PC-9 (cell line): Measurements from ENCODE around the gene GMNC.

Experiments
- CTCF ChIP-seq: fragments of 200-600 bp; sonication (generic); conservative IDR thresholded peaks from 2 replicates; pipeline ENCODE4 v1.6.1; 2017; ENCODE audit warnings: mixed run types, antibody characterized with exemption, mild to moderate bottlenecking, moderate library complexity
- EZH2 ChIP-seq: fragments of 200-600 bp; sonication (generic); IDR thresholded peaks from 2 replicates; pipeline ENCODE4 v1.8.0; 2017; ENCODE audit warnings: antibody characterized with exemption, low read depth

GRCh38 chr3:190811775-190812480 is 50.6 kb downstream of the GMNC start:
- TF ChIP-seq CTCF, result peak; percentile 80
- no peak for TF ChIP-seq EZH2
